Loucy (cell line): Measurements from ENCODE around the gene ARHGEF16.

Source experiments
- H2AFZ ChIP-seq: fragments of 200-600 bp; sonication (generic); 2 replicates; pipeline ENCODE4 v1.6.0; 2016; ENCODE audit warnings: antibody characterized with exemption, mild to moderate bottlenecking, low read length, moderate library complexity
- H3F3A ChIP-seq: fragments of 200-600 bp; 2 replicates; pipeline ENCODE4 v1.6.0; 2016; ENCODE audit warnings: antibody characterized with exemption, low read depth, mild to moderate bottlenecking
- H3K27me3 ChIP-seq: fragments of 200-600 bp; sonication (generic); 2 replicates; pipeline ENCODE4 v1.6.1; 2014; ENCODE audit warnings: low read length, mild to moderate bottlenecking; ENCODE audit not compliant: insufficient read depth, poor library complexity, severe bottlenecking
- H3K36me3 ChIP-seq: fragments of 200-600 bp; sonication (generic); 2 replicates; pipeline ENCODE4 v1.6.1; 2016; ENCODE audit warnings: low read length; ENCODE audit not compliant: insufficient read depth
- H3K4me1 ChIP-seq: fragments of 200-600 bp; sonication (generic); 2 replicates; pipeline ENCODE4 v1.5.1; 2014; ENCODE audit warnings: low read length, mild to moderate bottlenecking; ENCODE audit not compliant: insufficient read depth, poor library complexity, severe bottlenecking
- H3K4me2 ChIP-seq: fragments of 200-600 bp; sonication (generic); 2 replicates; pipeline ENCODE4 v1.6.0; 2014; ENCODE audit warnings: antibody characterized with exemption, low read length, low read depth, mild to moderate bottlenecking; ENCODE audit not compliant: poor library complexity, severe bottlenecking
- H3K4me3 ChIP-seq: fragments of 200-600 bp; sonication (generic); 2 replicates; pipeline ENCODE4 v1.5.1; 2014; ENCODE audit warnings: low read length, mild to moderate bottlenecking, mixed read lengths; ENCODE audit not compliant: poor library complexity, severe bottlenecking
- H3K79me2 ChIP-seq: fragments of 200-600 bp; sonication (generic); 2 replicates; pipeline ENCODE4 v1.6.1; 2014; ENCODE audit warnings: low read length; ENCODE audit not compliant: insufficient read depth
- H3K9ac ChIP-seq: fragments of 200-600 bp; sonication (generic); 2 replicates; pipeline ENCODE4 v1.6.0; 2014; ENCODE audit warnings: mild to moderate bottlenecking, low read depth, low read length, moderate library complexity; ENCODE audit not compliant: poor library complexity, severe bottlenecking
- H3K9me2 ChIP-seq: fragments of 200-600 bp; sonication (generic); replicated peaks from 2 replicates; pipeline ENCODE4 v1.6.1; 2016; ENCODE audit warnings: low read depth, low read length, mixed read lengths
- H3K9me3 ChIP-seq: fragments of 200-600 bp; sonication (generic); 2 replicates; pipeline ENCODE4 v1.6.1; 2014; ENCODE audit warnings: mild to moderate bottlenecking, antibody characterized with exemption, low read length, low read depth; ENCODE audit not compliant: insufficient read depth
- H4K20me1 ChIP-seq: fragments of 200-600 bp; sonication (generic); 2 replicates; pipeline ENCODE4 v1.6.0; 2014; ENCODE audit warnings: antibody characterized with exemption, low read length, mild to moderate bottlenecking; ENCODE audit not compliant: insufficient read depth, poor library complexity, severe bottlenecking
- EZH2phosphoT487 ChIP-seq: fragments of 200-600 bp; IDR thresholded peaks from 2 replicates; pipeline ENCODE4 v1.6.1; 2018; ENCODE audit warnings: antibody characterized with exemption, mild to moderate bottlenecking, moderate library complexity, borderline replicate concordance
- TF ChIP-seq, protein P1 (sequence below): fragments of 200-600 bp; sonication (generic); conservative IDR thresholded peaks from 2 replicates; pipeline ENCODE4 v1.5.1; 2014; ENCODE audit warnings: mild to moderate bottlenecking, antibody characterized with exemption, low read length

Gene ARHGEF16

GRCh38 chr1:3481836-3482375 is 27.4 kb downstream of the ARHGEF16 start:
- H3K4me1 ChIP-seq, result no peaks in the 10 kb centered on the region
- no peak overlapping the region for H2AFZ ChIP-seq
- H3K36me3 ChIP-seq, result no peaks in the 10 kb centered on the region
- H4K20me1 ChIP-seq, result no peaks in the 10 kb centered on the region
- no peaks in the 10 kb centered on the region for H3K9me3 ChIP-seq
- H3K4me2 ChIP-seq, result no peak overlapping the region
- H3K4me3 ChIP-seq, result no peak overlapping the region
- no peak overlapping the region for H3K9ac ChIP-seq
- no peaks in the 10 kb centered on the region for H3K9me2 ChIP-seq
- no peaks in the 10 kb centered on the region for H3K79me2 ChIP-seq
- H3F3A ChIP-seq, result no peaks in the 10 kb centered on the region
- H3K27me3 ChIP-seq, result no peaks in the 10 kb centered on the region
- TF ChIP-seq, protein P1, sequence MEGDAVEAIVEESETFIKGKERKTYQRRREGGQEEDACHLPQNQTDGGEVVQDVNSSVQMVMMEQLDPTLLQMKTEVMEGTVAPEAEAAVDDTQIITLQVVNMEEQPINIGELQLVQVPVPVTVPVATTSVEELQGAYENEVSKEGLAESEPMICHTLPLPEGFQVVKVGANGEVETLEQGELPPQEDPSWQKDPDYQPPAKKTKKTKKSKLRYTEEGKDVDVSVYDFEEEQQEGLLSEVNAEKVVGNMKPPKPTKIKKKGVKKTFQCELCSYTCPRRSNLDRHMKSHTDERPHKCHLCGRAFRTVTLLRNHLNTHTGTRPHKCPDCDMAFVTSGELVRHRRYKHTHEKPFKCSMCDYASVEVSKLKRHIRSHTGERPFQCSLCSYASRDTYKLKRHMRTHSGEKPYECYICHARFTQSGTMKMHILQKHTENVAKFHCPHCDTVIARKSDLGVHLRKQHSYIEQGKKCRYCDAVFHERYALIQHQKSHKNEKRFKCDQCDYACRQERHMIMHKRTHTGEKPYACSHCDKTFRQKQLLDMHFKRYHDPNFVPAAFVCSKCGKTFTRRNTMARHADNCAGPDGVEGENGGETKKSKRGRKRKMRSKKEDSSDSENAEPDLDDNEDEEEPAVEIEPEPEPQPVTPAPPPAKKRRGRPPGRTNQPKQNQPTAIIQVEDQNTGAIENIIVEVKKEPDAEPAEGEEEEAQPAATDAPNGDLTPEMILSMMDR, result no peak
- TF ChIP-seq EZH2phosphoT487, result no peak

GRCh38 chr1:3482378-3482849 is 27.9 kb downstream of the ARHGEF16 start:
- Histone ChIP-seq H2AFZ (no peak overlapping the region), H3F3A (no peaks in the 10 kb centered on the region), H3K9me3 (no peaks in the 10 kb centered on the region), H3K4me3 (no peak overlapping the region), H3K4me2 (no peak overlapping the region), H3K9ac (no peak overlapping the region), H3K79me2 (no peaks in the 10 kb centered on the region), H3K9me2 (no peaks in the 10 kb centered on the region), H3K4me1 (no peaks in the 10 kb centered on the region), H3K36me3 (no peaks in the 10 kb centered on the region), H4K20me1 (no peaks in the 10 kb centered on the region), H3K27me3 (no peaks in the 10 kb centered on the region)
- TF ChIP-seq, protein P1, result peak; percentile 23; the same call in 1 of the 2 replicates
- no peak for TF ChIP-seq EZH2phosphoT487

DNA sequence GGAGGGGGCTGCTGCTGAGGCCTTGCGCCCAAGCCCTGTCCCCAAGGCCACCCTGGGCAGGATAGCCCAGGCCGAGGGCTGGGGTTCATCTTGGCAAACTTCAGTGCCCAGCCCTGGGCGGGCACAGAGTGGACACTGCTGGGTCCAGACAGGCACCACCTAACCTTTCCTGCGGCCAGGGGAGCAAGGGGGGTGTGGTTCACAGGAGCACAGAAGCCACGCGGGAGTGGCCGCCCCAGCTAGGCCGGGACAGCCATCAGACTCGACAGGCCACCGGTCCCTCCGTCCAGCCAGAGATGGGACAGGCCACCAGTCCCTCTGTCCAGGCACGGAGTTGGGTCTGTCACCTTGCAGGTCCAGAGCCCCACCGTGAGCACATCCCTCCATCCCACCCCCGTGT is 28.9 kb downstream of the ARHGEF16 start:
- Histone ChIP-seq H3K4me1 (no peaks in the 10 kb centered on the region), H3K9ac (no peak overlapping the region), H3K4me3 (no peak overlapping the region), H3K79me2 (no peaks in the 10 kb centered on the region), H4K20me1 (no peaks in the 10 kb centered on the region), H3F3A (no peaks in the 10 kb centered on the region), H2AFZ (no peak overlapping the region), H3K36me3 (no peaks in the 10 kb centered on the region), H3K27me3 (no peaks in the 10 kb centered on the region), H3K9me3 (no peaks in the 10 kb centered on the region), H3K4me2 (no peak overlapping the region), H3K9me2 (no peaks in the 10 kb centered on the region)
- no peak for TF ChIP-seq EZH2phosphoT487
- TF ChIP-seq, protein P1, result no peak
